Measurements from ENCODE around the gene NDUFV1. TPM values are rescaled to one million over a fixed set of nuclear protein-coding genes. Genes with fewer than 3 reads are reported as not detected.

NDUFV1 gene
- total and polyA plus RNA-seq, 2 of the 4 experiments (the other 2 are of a cell fraction) = 120 to 133 TPM

GRCh38 chr11:67646535-67647336, 40.0 kb downstream of the NDUFV1 start:
- TF ChIP-seq SMC3 (IDR thresholded peaks at IDR 0.05; ENCODE audit: low read depth, low read length) (no peak), CHD1 (IDR thresholded peaks at IDR 0.05; ENCODE audit: low read depth, low read length) (no peak), MAFK (IDR thresholded peaks at IDR 0.05; ENCODE audit: low read depth, low read length) (no peak)
- H2BK15ac ChIP-seq (ENCODE audit: low read depth, low read length) = no peak overlapping the region
- intact Hi-C loops (cut with micrococcal nuclease) = loop anchor here (10.0 kb wide), 1 partner anchor 148 kb away; no protein-coding TSS in a partner anchor
- in situ Hi-C loops (cut with MboI; ENCODE audit: low sequenced_read_pairs) = no loop called here
- H3K4me1 ChIP-seq (ENCODE audit: control insufficient read depth, insufficient read depth, low read length) = no peaks in the 10 kb centered on the region
- H4K8ac ChIP-seq (ENCODE audit: low read depth in 2 of 2, low read length in 2 of 2) = no peak overlapping the region
- H3K9me1 ChIP-seq (ENCODE audit: insufficient read depth, low read length) = peaks cover 7% of the 10 kb centered on the region; the same call in 1 of the 2 replicates
- H3K9me3 ChIP-seq (ENCODE audit: control insufficient read depth, insufficient read depth, low read length) = no peaks in the 10 kb centered on the region; the same call in 1 of the 2 replicates
- 88% methylated on average over 9 of the region's 24 CpGs; no CpG with 5 or more reads in 1 of the 2 experiments for WGBS, 2 experiments (ENCODE audit: extremely low coverage in 2 of 2, insufficient read length in 1 of 2)
- ChIA-PET POLR2A (ENCODE audit: unreplicated experiment) (no interaction called here), CTCF (no interaction called here)
- ATAC-seq (ENCODE audit: low read depth) = no peak
- no peak overlapping the region for H2BK20ac ChIP-seq (ENCODE audit: low read depth, low read length)
- no peak overlapping the region for H4K5ac ChIP-seq (ENCODE audit: low read depth, low read length)
- H3K4ac ChIP-seq (ENCODE audit: low read depth, low read length) = no peak overlapping the region
- H3K18ac ChIP-seq (ENCODE audit: low read depth, low read length) = no peak overlapping the region
- no peak overlapping the region for H3K56ac ChIP-seq (ENCODE audit: extremely low read depth, insufficient read depth, low read length)
- H2AFZ ChIP-seq (replicated peaks; ENCODE audit: low read length, poor library complexity) = no peak overlapping the region
- BruUV-seq (replicated peaks) = no TSS peak
- no peak overlapping the region for H3K4me3 ChIP-seq (ENCODE audit: insufficient read depth, low read depth, low read length)
- DNase-seq = no peak
- H2AK9ac ChIP-seq (replicated peaks; ENCODE audit: low read depth, low read length, poor library complexity) = no peak overlapping the region
- no peak overlapping the region for H4K91ac ChIP-seq (ENCODE audit: insufficient read depth, low read depth, low read length)
- 0 out of 2 replicates have a peak, but pooled peaks cover 4% of the 10 kb centered on the region for H4K20me1 ChIP-seq (ENCODE audit: insufficient read depth, low read length)
- no peaks in the 10 kb centered on the region for H3K79me1 ChIP-seq (ENCODE audit: low read depth in 1 of 2, low read length in 2 of 2)
- H3K36me3 ChIP-seq (ENCODE audit: control insufficient read depth, insufficient read depth, low read length) = no peaks in the 10 kb centered on the region
- no peak overlapping the region for H3K4me2 ChIP-seq (ENCODE audit: low read depth, low read length)
- no peak overlapping the region for H2AK5ac ChIP-seq (ENCODE audit: low read depth, low read length)
- no peak overlapping the region for H3K9ac ChIP-seq (ENCODE audit: low read depth, low read length)
- no peak overlapping the region for H3K27ac ChIP-seq (ENCODE audit: insufficient read depth, low read length)
- no peak overlapping the region for H2BK120ac ChIP-seq (ENCODE audit: low read depth, low read length)
- dilution Hi-C loops (cut with HindIII; ENCODE audit: low sequenced_read_pairs, unreplicated experiment) = no loop called here
- H2BK5ac ChIP-seq (ENCODE audit: low read depth, low read length, poor library complexity, severe bottlenecking) = no peak overlapping the region
- no peak overlapping the region for H3K23ac ChIP-seq (ENCODE audit: low read depth, low read length)
- H3K27me3 ChIP-seq (ENCODE audit: control insufficient read depth, insufficient read depth, low read length) = peaks cover 10% of the 10 kb centered on the region; the same call in 1 of the 2 replicates
- H3K14ac ChIP-seq (replicated peaks; ENCODE audit: low read depth, low read length) = no peak overlapping the region
